H1 (cell line): ENCODE data around the gene FOXM1. TPM values are rescaled to one million over a fixed set of nuclear protein-coding genes. Genes with fewer than 3 reads are reported as not detected.

Experiments used
- BRCA1 ChIP-seq: IDR thresholded peaks from 2 replicates; pipeline ENCODE4 v1.6.1; 2012; ENCODE audit warnings: low read depth, low read length, improper control_type of control experiment
- CBX5 ChIP-seq: fragments of 300-800, 300-1000 bp; sonication (generic); IDR thresholded peaks from 2 replicates; pipeline ENCODE4 v1.7.1; 2016; ENCODE audit warnings: antibody characterized with exemption, low read length, low read depth
- CBX8 ChIP-seq: fragments of 300-800, 300-1000 bp; sonication (generic); IDR thresholded peaks from 2 replicates; pipeline ENCODE4 v1.7.1; 2016; ENCODE audit warnings: low read depth, low read length, borderline replicate concordance
- CEBPB ChIP-seq: IDR thresholded peaks from 2 replicates; pipeline ENCODE4 v1.6.1; 2012; ENCODE audit warnings: low read depth, low read length
- CHD2 ChIP-seq: IDR thresholded peaks from 2 replicates; pipeline ENCODE4 v1.6.1; 2012; ENCODE audit warnings: low read length, improper control_type of control experiment
- CREB1 ChIP-seq: IDR thresholded peaks from 2 replicates; pipeline ENCODE4 v1.6.1; 2012; ENCODE audit warnings: inconsistent platforms
- CTBP2 ChIP-seq: IDR thresholded peaks from 2 replicates; pipeline ENCODE4 v1.7.0; 2011; ENCODE audit warnings: borderline replicate concordance, mild to moderate bottlenecking, moderate library complexity, mixed read lengths, low read length; ENCODE audit not compliant: insufficient read depth, insufficient read length
- HDAC6 ChIP-seq: IDR thresholded peaks from one replicate; pipeline ENCODE4 v1.7.1; 2012; ENCODE audit warnings: low read depth, mild to moderate bottlenecking, inconsistent platforms, low read length, moderate library complexity
- KDM4A ChIP-seq: IDR thresholded peaks from one replicate; pipeline ENCODE4 v1.7.1; 2012; ENCODE audit warnings: low read depth, mild to moderate bottlenecking, moderate library complexity, low read length, inconsistent platforms; ENCODE audit not compliant: severe bottlenecking
- MAFK ChIP-seq: IDR thresholded peaks from 2 replicates; pipeline ENCODE4 v1.6.1; 2012; ENCODE audit warnings: low read depth, mild to moderate bottlenecking, improper control_type of control experiment, low read length
- NANOG ChIP-seq: IDR thresholded peaks from 2 replicates; pipeline ENCODE4 v1.6.1; 2011; ENCODE audit warnings: low read length, low read depth, mild to moderate bottlenecking, inconsistent platforms; ENCODE audit not compliant: insufficient read depth, poor library complexity, severe bottlenecking
- NRF1 ChIP-seq: IDR thresholded peaks from 2 replicates; pipeline ENCODE4 v1.6.1; 2011; ENCODE audit warnings: mild to moderate bottlenecking, low read depth, low read length, improper control_type of control experiment
- PHF8 ChIP-seq: fragments of 200-600 bp; sonication (generic); conservative IDR thresholded peaks from 2 replicates; pipeline ENCODE4 v1.7.1; 2012; ENCODE audit warnings: low read depth, mild to moderate bottlenecking, inconsistent platforms, low read length, moderate library complexity
- POLR2AphosphoS5 ChIP-seq: IDR thresholded peaks from 2 replicates; pipeline ENCODE4 v1.6.1; 2011; ENCODE audit warnings: low read depth, low read length
- POU5F1 ChIP-seq: IDR thresholded peaks from 2 replicates; pipeline ENCODE4 v1.6.1; 2011; ENCODE audit warnings: low read depth, mild to moderate bottlenecking, low read length, moderate library complexity
- RAD21 ChIP-seq, 2 experiments: IDR thresholded peaks in 1 of 2; conservative IDR thresholded peaks in 1 of 2; 2 replicates each; pipeline ENCODE4 v1.6.1; 2011; ENCODE audit warnings: low read depth in 2 of 2, low read length in 2 of 2, improper control_type of control experiment in 1 of 2, inconsistent platforms in 1 of 2, mild to moderate bottlenecking in 1 of 2, moderate library complexity in 1 of 2
- RFX5 ChIP-seq: IDR thresholded peaks from 2 replicates; pipeline ENCODE4 v1.6.1; 2011; ENCODE audit warnings: low read depth, low read length, improper control_type of control experiment, borderline replicate concordance
- RNF2 ChIP-seq: fragments of 200-900, 300-1000 bp; sonication (generic); IDR thresholded peaks from 2 replicates; pipeline ENCODE4 v1.7.1; 2016; ENCODE audit warnings: borderline replicate concordance, low read depth, mild to moderate bottlenecking, antibody characterized with exemption, low read length; ENCODE audit not compliant: poor library complexity, severe bottlenecking; ENCODE audit errors: missing control alignments
- SAP30 ChIP-seq: fragments of 300-600 bp; sonication (generic); IDR thresholded peaks from 2 replicates; pipeline ENCODE4 v1.7.1; 2012; ENCODE audit warnings: low read length, moderate library complexity, mild to moderate bottlenecking, inconsistent platforms; ENCODE audit not compliant: insufficient read depth, insufficient replicate concordance
- TAF7 ChIP-seq: optimal IDR thresholded peaks from 2 replicates; pipeline ENCODE3; 2011; ENCODE audit warnings: low read depth, mild to moderate bottlenecking, inconsistent platforms, low read length, moderate library complexity, borderline replicate concordance
- TBP ChIP-seq: IDR thresholded peaks from 2 replicates; pipeline ENCODE4 v1.6.1; 2011; ENCODE audit warnings: low read depth, low read length, improper control_type of control experiment
- TEAD4 ChIP-seq: IDR thresholded peaks from 2 replicates; pipeline ENCODE4 v1.6.1; 2012; ENCODE audit warnings: low read depth, low read length, inconsistent platforms, mixed read lengths
- polyA plus RNA-seq, 7 experiments: library from polyadenylated mRNA; depleted of rRNA in 3 of 7; stranded (reverse) in 5 of 7; unstranded in 2 of 7; fragments of >200 nt in 5 of 7; fragments of 200-250 nt in 2 of 7; gene quantifications; 1 replicate in 5 of 7; 2 replicates in 1 of 7; 4 replicates in 1 of 7; pipeline versions ENCODE4 v1.2.1 to v1.2.3, GENCODE V29; 2011 to 2013; ENCODE audit warnings: missing spikeins in 2 of 7, mixed read lengths in 2 of 7
- total RNA-seq: library from RNA; stranded (reverse); fragmentation: NEBNext Ultra II Directional; extraction: Animal tissue kit (Norgen Biotek cat#: 25700); gene quantifications from 2 replicates; pipeline ENCODE4 v1.2.1, GENCODE V29; 2021
- TF ChIP-seq, protein P1 (sequence below): IDR thresholded peaks from 2 replicates; pipeline ENCODE4 v1.6.1; 2011; ENCODE audit warnings: low read depth, mild to moderate bottlenecking, low read length; ENCODE audit not compliant: insufficient read depth

Gene FOXM1
- total and polyA plus RNA-seq, 2 of the 8 experiments (the other 6 are each of a cell fraction or from before 2014, with no cell fraction given) = 58.1 to 121 TPM

DNA sequence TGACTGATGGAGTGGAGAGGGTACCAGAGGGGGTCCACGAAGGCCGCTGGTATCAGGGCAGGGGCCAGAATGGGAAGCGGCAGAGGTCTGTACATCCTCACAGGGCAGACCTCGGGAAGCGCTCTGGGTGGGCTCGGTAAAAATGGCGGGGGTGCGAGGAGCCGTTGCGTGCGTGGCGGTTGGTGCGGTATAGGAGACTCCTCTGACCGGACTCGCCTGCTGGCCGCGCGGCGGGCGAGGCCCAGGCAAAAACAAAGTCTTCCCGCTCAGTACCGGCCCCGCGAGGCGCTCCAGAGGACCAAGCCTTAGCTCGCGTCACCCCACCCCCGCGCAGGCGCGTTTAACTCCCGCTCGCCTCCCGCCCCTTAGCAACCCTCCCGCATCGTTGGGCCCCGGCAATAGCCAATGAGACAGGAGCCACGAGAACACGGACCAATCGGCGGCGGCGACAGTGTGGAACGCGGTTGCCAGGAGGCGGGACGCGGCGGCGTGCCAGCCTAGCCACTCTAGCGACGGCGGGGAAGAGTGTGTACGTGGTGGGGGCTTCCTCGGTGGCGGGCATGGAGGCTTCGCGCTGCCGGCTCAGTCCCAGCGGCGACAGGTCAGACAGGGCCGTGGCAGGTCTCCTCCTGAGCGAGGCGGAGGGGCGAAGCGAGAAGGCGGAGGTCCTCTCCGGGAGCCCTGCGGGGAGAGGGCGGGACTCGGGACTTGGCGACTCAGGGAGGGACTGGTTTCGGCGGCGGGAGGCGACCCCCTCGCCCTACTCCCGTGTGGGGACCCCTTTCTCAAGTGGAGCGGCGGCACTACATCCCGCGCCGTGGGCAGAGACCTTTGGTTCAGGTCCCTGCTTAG is 13.6 kb upstream of the FOXM1 start, which contains the start of gene TULP3 (continued):
- TF ChIP-seq RAD21 (IDR thresholded peaks at IDR 0.05 in 1 of 2, conservative IDR thresholded peaks at IDR 0.05 in 1 of 2; ENCODE audit: low read depth in 2 of 2, low read length in 2 of 2) (no peak), POU5F1 (no peak), HDAC6 (no peak), PHF8 (peak; percentile 59), CTBP2 (no peak), BRCA1 (no peak), POLR2AphosphoS5 (peak; percentile 71), NRF1 (peak; percentile 69), MAFK (no peak), CBX5 (no peak), RNF2 (no peak), RFX5 (no peak), TBP (peak; percentile 35; the same call in 1 of the 2 replicates), TAF7 (peak; percentile 46), SAP30 (no peak), CREB1 (peak; percentile 67), CBX8 (no peak), TEAD4 (peak; percentile 69; the same call in 1 of the 2 replicates), KDM4A (peak; percentile 75), CEBPB (no peak), CHD2 (peak; percentile 81), NANOG (no peak)
- TF ChIP-seq, protein P1, sequence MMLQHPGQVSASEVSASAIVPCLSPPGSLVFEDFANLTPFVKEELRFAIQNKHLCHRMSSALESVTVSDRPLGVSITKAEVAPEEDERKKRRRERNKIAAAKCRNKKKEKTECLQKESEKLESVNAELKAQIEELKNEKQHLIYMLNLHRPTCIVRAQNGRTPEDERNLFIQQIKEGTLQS = no peak
